Measurements from ENCODE around the gene YBX1.

- TF ChIP-seq POLR2A (IDR thresholded peaks at IDR 0.05; ENCODE audit: low read depth, low read length) (no peak), POU2F2 (IDR thresholded peaks at IDR 0.05; ENCODE audit: low read depth, low read length) (no peak), POLR2AphosphoS5 (IDR thresholded peaks at IDR 0.05; ENCODE audit: low read depth, low read length) (no peak), TAF1 (IDR thresholded peaks at IDR 0.05; ENCODE audit: low read depth, low read length) (no peak), PAX5 (IDR thresholded peaks at IDR 0.05; ENCODE audit: insufficient read depth, low read length, severe bottlenecking) (no peak)
Measured at GRCh38 chr1:42675467-42675866, 6.8 kb upstream of the YBX1 start.
